ENCODE results near the gene HLA-DPB1. TPM values are rescaled to one million over a fixed set of nuclear protein-coding genes. Genes with fewer than 3 reads are reported as not detected.

HLA-DPB1 gene
- total RNA-seq, 1 experiment from 2014 or later, result not detected

GRCh38 chr6:33075208-33075567 lies 602 bp upstream of the HLA-DPB1 start:
- Histone ChIP-seq H3K9me3 (ENCODE audit: insufficient read depth, low read depth) (no peaks in the 10 kb centered on the region), H3K27ac (no peak overlapping the region), H2AFZ (no peak overlapping the region), H4K20me1 (ENCODE audit: insufficient read depth) (no peaks in the 10 kb centered on the region), H3K79me2 (ENCODE audit: low read depth) (no peaks in the 10 kb centered on the region), H3K9me2 (ENCODE audit: insufficient read depth) (no peaks in the 10 kb centered on the region), H3K27me3 (ENCODE audit: insufficient read depth, low read depth) (peaks cover 78% of the 10 kb centered on the region), H3K4me1 (replicated peaks; ENCODE audit: insufficient read depth) (no peaks in the 10 kb centered on the region), H3K4me3 (no peak overlapping the region), H3F3A (ENCODE audit: insufficient read depth, low read depth) (no peaks in the 10 kb centered on the region), H3K36me3 (ENCODE audit: low read depth) (no peaks in the 10 kb centered on the region), H3K4me2 (no peak overlapping the region)
- ChIA-PET CTCF (no interaction called here), POLR2A (ENCODE audit: unreplicated experiment) (no interaction called here)
- DNase-seq, result no peak
- intact Hi-C loops (cut with micrococcal nuclease; ENCODE audit: unreplicated experiment), result no loop called here
- no TSS peak for BruUV-seq (replicated peaks)
- TF ChIP-seq EZH2 (IDR thresholded peaks at IDR 0.05; ENCODE audit: low read depth) (no peak), CTCF (conservative IDR thresholded peaks at IDR 0.05) (no peak)

- H2AFZ ChIP-seq, result no peak overlapping the region
- H3K36me3 ChIP-seq (ENCODE audit: low read depth), result no peaks in the 10 kb centered on the region
- H3K9me2 ChIP-seq (ENCODE audit: insufficient read depth), result no peaks in the 10 kb centered on the region
- no peaks in the 10 kb centered on the region for H3K79me2 ChIP-seq (ENCODE audit: low read depth)
- no peaks in the 10 kb centered on the region for H3F3A ChIP-seq (ENCODE audit: insufficient read depth, low read depth)
- H3K4me2 ChIP-seq, result no peak overlapping the region
- no peak overlapping the region for H3K4me3 ChIP-seq
- no peak overlapping the region for H3K27ac ChIP-seq
- ChIA-PET CTCF (no interaction called here), POLR2A (ENCODE audit: unreplicated experiment) (no interaction called here)
- peaks cover 79% of the 10 kb centered on the region for H3K27me3 ChIP-seq (ENCODE audit: insufficient read depth, low read depth)
- no peaks in the 10 kb centered on the region for H4K20me1 ChIP-seq (ENCODE audit: insufficient read depth)
- H3K9me3 ChIP-seq (ENCODE audit: insufficient read depth, low read depth), result no peaks in the 10 kb centered on the region
- BruUV-seq (replicated peaks), result no TSS peak
- intact Hi-C loops (cut with micrococcal nuclease; ENCODE audit: unreplicated experiment), result no loop called here
- no peak for DNase-seq
- TF ChIP-seq CTCF (conservative IDR thresholded peaks at IDR 0.05), result no peak
- H3K4me1 ChIP-seq (replicated peaks; ENCODE audit: insufficient read depth), result no peaks in the 10 kb centered on the region
Observed at GRCh38 chr6:33076406-33076934, 680 bp downstream of the HLA-DPB1 start.

- H4K20me1 ChIP-seq (ENCODE audit: insufficient read depth), result no peaks in the 10 kb centered on the region
- H3K79me2 ChIP-seq (ENCODE audit: low read depth), result no peaks in the 10 kb centered on the region
- BruUV-seq (replicated peaks), result no TSS peak
- H3K27ac ChIP-seq, result no peak overlapping the region
- TF ChIP-seq EZH2 (IDR thresholded peaks at IDR 0.05; ENCODE audit: low read depth) (no peak), CTCF (conservative IDR thresholded peaks at IDR 0.05) (no peak)
- intact Hi-C loops (cut with micrococcal nuclease; ENCODE audit: unreplicated experiment), result no loop called here
- H3K27me3 ChIP-seq (ENCODE audit: insufficient read depth, low read depth), result peaks cover 79% of the 10 kb centered on the region
- H3K9me2 ChIP-seq (ENCODE audit: insufficient read depth), result no peaks in the 10 kb centered on the region
- H3K4me2 ChIP-seq, result no peak overlapping the region
- H3F3A ChIP-seq (ENCODE audit: insufficient read depth, low read depth), result no peaks in the 10 kb centered on the region
- no peak for DNase-seq
- POLR2A ChIA-PET (ENCODE audit: unreplicated experiment), result no interaction called here
- no peak overlapping the region for H2AFZ ChIP-seq
- H3K4me3 ChIP-seq, result no peak overlapping the region
- CTCF ChIA-PET, result no interaction called here
- no peaks in the 10 kb centered on the region for H3K9me3 ChIP-seq (ENCODE audit: insufficient read depth, low read depth)
- H3K4me1 ChIP-seq (replicated peaks; ENCODE audit: insufficient read depth), result no peaks in the 10 kb centered on the region
- no peaks in the 10 kb centered on the region for H3K36me3 ChIP-seq (ENCODE audit: low read depth)
Observed at GRCh38 chr6:33077908-33078307, 2.1 kb downstream of the HLA-DPB1 start.

Measured in PC-9 (cell line).